ENCODE measurements around the gene RPTOR.

- TF ChIP-seq, protein P1, sequence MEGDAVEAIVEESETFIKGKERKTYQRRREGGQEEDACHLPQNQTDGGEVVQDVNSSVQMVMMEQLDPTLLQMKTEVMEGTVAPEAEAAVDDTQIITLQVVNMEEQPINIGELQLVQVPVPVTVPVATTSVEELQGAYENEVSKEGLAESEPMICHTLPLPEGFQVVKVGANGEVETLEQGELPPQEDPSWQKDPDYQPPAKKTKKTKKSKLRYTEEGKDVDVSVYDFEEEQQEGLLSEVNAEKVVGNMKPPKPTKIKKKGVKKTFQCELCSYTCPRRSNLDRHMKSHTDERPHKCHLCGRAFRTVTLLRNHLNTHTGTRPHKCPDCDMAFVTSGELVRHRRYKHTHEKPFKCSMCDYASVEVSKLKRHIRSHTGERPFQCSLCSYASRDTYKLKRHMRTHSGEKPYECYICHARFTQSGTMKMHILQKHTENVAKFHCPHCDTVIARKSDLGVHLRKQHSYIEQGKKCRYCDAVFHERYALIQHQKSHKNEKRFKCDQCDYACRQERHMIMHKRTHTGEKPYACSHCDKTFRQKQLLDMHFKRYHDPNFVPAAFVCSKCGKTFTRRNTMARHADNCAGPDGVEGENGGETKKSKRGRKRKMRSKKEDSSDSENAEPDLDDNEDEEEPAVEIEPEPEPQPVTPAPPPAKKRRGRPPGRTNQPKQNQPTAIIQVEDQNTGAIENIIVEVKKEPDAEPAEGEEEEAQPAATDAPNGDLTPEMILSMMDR (IDR thresholded peaks at IDR 0.05), result no peak
- TF ChIP-seq POLR2A (IDR thresholded peaks at IDR 0.05), result no peak
Measured at GRCh38 chr17:80499560-80499959, 45.1 kb upstream of the RPTOR start.
